ENCODE results near the gene CSTA. TPM values are rescaled to one million over a fixed set of nuclear protein-coding genes. Genes with fewer than 3 reads are reported as not detected.

The CSTA gene
- not detected for total RNA-seq

- ChIA-PET CTCF (no interaction called here), POLR2A (no interaction called here)
Observed at GRCh38 chr3:122324871-122325323, at the start of gene CSTA. TSS of gene CSTA (plus strand) at chr3:122325248. CDS start at chr3:122325293, 45 bp downstream.

- CTCF ChIA-PET = no interaction called here
- POLR2A ChIA-PET = no interaction called here
Observed at GRCh38 chr3:122281891-122282290, 43.2 kb upstream of the CSTA start.

- ChIA-PET CTCF (no interaction called here), POLR2A (no interaction called here)
Observed at GRCh38 chr3:122283796-122284445, 41.1 kb upstream of the CSTA start.

- ChIA-PET POLR2A (no interaction called here), CTCF (no interaction called here)
Observed at GRCh38 chr3:122284486-122284885, 40.6 kb upstream of the CSTA start.

- ChIA-PET CTCF (no interaction called here), POLR2A (no interaction called here)
Observed at GRCh38 chr3:122294359-122294758, 30.7 kb upstream of the CSTA start.

- ChIA-PET CTCF (no interaction called here), POLR2A (no interaction called here)
Observed at GRCh38 chr3:122295266-122296062, 29.6 kb upstream of the CSTA start.

GRCh38 chr3:122298239-122298638 lies 26.8 kb upstream of the CSTA start:
- POLR2A ChIA-PET = no interaction called here
- CTCF ChIA-PET = no interaction called here

GRCh38 chr3:122299215-122299614 lies 25.8 kb upstream of the CSTA start:
- POLR2A ChIA-PET = no interaction called here
- CTCF ChIA-PET = interaction anchor here (2.2 kb wide), 1 partner anchor 197 kb away, joined by 11 read pairs; no protein-coding TSS in a partner anchor

GRCh38 chr3:122299872-122300460 lies 25.1 kb upstream of the CSTA start:
- ChIA-PET CTCF (interaction anchor here (0.5 to 2.2 kb wide), 6 partner anchors 14 to 693 kb away, joined by 3 to 11 read pairs (median 4); no protein-coding TSS in a partner anchor), POLR2A (no interaction called here)

- ChIA-PET CTCF (interaction anchor here (1.5 kb wide), 1 partner anchor 13 kb away, joined by 4 read pairs; no protein-coding TSS in a partner anchor), POLR2A (no interaction called here)
Observed at GRCh38 chr3:122301063-122301462, 24.0 kb upstream of the CSTA start.

- ChIA-PET POLR2A (no interaction called here), CTCF (interaction anchor here (1.7 kb wide), 1 partner anchor 46 kb away, joined by 5 read pairs; no protein-coding TSS in a partner anchor)
Observed at GRCh38 chr3:122305818-122306621, 19.0 kb upstream of the CSTA start.

- CTCF ChIA-PET = interaction anchor here (1.7 kb wide), 1 partner anchor 47 kb away, joined by 5 read pairs; no protein-coding TSS in a partner anchor
- POLR2A ChIA-PET = no interaction called here
Observed at GRCh38 chr3:122306622-122306953, 18.5 kb upstream of the CSTA start.

- CTCF ChIA-PET = interaction anchor here (1.7 kb wide), 1 partner anchor 47 kb away, joined by 5 read pairs; no protein-coding TSS in a partner anchor
- POLR2A ChIA-PET = no interaction called here
Observed at GRCh38 chr3:122307094-122307687, 17.9 kb upstream of the CSTA start.

GRCh38 chr3:122307976-122308375 lies 17.1 kb upstream of the CSTA start:
- POLR2A ChIA-PET = no interaction called here

GRCh38 chr3:122310361-122310760 lies 14.7 kb upstream of the CSTA start:
- POLR2A ChIA-PET = no interaction called here
- CTCF ChIA-PET = interaction anchor here (0.7 kb wide), 1 partner anchor 285 kb away, joined by 3 read pairs; no protein-coding TSS in a partner anchor

More at GRCh38 chr3:122307976-122308375, 17.1 kb upstream of the CSTA start:
- CTCF ChIA-PET = no interaction called here

GRCh38 chr3:122312826-122313225 lies 12.2 kb upstream of the CSTA start:
- ChIA-PET CTCF (no interaction called here), POLR2A (no interaction called here)

GRCh38 chr3:122313281-122313680 lies 11.8 kb upstream of the CSTA start:
- POLR2A ChIA-PET = no interaction called here
- CTCF ChIA-PET = interaction anchor here (0.9 to 1.5 kb wide), 2 partner anchors 12 to 71 kb away, joined by 3 to 4 read pairs; partner anchors contain the start of gene FAM162A

- POLR2A ChIA-PET = no interaction called here
- CTCF ChIA-PET = interaction anchor here (0.9 to 1.5 kb wide), 2 partner anchors 13 to 70 kb away, joined by 3 to 4 read pairs; partner anchors contain the start of gene FAM162A
Observed at GRCh38 chr3:122314228-122314876, 10.7 kb upstream of the CSTA start.

- ChIA-PET POLR2A (no interaction called here), CTCF (no interaction called here)
Observed at GRCh38 chr3:122315619-122316018, 9.4 kb upstream of the CSTA start.
